ENCODE data around the gene IL1RAPL2.

- TF ChIP-seq CTCF (conservative IDR thresholded peaks at IDR 0.05; ENCODE audit: low read depth, low read length) (no peak), MAFK (IDR thresholded peaks at IDR 0.05; ENCODE audit: low read depth, low read length) (no peak), POLR2A (IDR thresholded peaks at IDR 0.05; ENCODE audit: low read depth, low read length) (no peak), USF2 (IDR thresholded peaks at IDR 0.05; ENCODE audit: low read depth, low read length) (no peak), CEBPB (IDR thresholded peaks at IDR 0.05; ENCODE audit: low read depth, low read length) (no peak), RAD21 (IDR thresholded peaks at IDR 0.05; ENCODE audit: low read length) (no peak)
Observed at GRCh38 chrX:104854790-104855340, 288.9 kb downstream of the IL1RAPL2 start.
